Activated T-helper 1 cell treated with Interleukin-2 at 50 U/mL for 16 hours (primary cell): Measurements from ENCODE around the gene CTXN3.

Source experiments
- DNase-seq: peaks from one replicate; pipeline ENCODE4 v3.0.0-alpha.2; 2020; ENCODE audit warnings: low read depth

CTXN3 gene

DNA sequence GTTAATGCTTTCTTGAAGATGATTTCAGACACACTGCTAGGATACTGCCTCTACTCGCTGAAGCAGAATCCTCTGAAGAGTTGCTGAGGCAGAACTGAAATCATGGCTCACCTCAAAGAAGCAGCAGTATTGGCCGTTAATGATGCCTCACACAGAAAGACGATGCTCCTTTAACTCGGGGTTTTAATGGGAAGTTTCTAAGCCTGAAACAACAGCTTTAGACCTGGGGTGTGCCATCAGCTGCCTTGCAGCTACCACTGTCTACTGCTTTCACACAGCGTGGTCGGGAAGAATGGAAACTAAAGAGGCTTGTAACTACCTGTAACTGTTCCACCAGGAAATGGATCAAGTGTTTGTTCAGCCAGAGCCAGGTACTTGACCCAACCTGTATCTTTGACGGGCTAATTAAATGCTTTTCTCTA is at the start of gene CTXN3:
TSS of gene CTXN3 (plus strand) at position 65 of the 422 bp plus-strand sequence. CDS start 8,440 bp downstream, outside the sequence.
- no peak for DNase-seq

DNA sequence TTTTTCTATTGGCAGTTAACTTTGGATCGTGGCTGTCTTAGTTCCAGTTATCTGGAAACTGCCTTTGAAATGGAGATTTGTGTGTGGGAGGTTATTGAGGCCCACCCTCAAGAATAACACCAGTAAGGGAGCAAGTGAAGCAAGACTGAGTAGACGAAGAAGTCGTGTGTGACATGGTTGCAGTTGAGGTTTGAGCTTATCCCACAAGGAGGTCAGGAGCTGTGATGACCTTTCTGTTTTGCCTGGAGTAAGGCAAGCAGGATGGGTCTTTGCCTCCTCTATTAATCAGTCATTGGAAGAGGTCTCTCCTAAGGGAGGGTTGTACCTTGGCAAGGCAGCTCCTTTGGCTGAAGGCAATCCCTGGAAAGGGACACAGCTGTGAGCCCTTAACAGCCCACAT is 49.6 kb upstream of the CTXN3 start:
- no peak for DNase-seq

DNA sequence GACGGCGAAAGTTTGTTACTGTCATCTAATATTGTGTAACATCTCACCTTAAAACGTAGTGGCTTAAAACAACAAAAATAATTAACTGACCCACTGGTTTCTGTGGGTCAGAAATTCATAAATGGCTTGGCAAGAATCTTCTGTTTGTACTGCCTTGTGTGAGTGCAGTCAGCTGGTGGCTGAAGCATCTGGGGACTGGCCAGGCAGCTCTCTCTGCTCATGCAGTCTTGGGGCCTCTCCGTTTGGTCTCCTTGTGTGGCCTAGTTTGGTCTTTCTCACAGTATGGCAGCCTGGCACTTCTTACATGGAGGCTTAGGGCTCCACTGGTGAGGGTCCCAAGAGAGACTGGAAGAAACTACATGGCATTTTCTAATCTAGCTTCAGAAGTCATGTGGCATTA is 49.0 kb upstream of the CTXN3 start:
- DNase-seq = no peak

DNA sequence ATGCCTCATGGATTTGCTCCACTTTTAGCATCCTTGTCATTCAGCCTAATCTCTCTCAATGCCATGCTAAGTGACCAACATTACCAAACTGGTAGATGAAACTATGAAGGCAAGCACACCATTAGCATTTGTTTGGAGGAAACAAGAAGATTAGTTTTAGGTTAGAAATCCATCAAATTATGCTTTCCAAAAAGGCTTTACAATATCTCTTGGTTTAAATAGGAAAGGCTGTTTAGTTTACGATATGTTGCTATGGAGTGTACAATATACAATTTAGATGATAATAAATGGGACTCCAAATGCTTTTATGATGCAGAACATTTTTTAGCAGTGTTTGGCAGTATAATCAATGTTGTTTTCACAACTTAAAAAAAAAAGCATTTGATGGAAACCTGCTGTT is 47.8 kb upstream of the CTXN3 start:
- no peak for DNase-seq

DNA sequence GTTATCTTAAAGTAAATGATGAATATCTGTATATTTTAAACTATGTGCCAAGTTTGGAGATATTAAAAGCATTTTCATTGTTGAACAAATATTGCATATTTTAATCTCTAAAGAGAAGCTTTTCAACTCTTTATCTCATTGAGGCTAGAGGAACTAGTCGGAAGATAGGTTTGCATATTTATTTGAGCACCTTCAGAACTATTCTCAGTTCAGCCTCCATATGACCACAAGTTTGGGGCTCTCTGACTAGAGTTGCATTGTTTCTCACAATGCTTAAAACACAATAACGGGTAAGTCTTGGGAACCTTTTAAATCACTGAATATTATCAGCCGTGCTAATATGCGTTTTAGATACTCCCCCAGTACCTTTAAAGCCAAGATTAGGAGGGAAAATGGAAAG is 47.3 kb upstream of the CTXN3 start:
- DNase-seq = no peak

DNA sequence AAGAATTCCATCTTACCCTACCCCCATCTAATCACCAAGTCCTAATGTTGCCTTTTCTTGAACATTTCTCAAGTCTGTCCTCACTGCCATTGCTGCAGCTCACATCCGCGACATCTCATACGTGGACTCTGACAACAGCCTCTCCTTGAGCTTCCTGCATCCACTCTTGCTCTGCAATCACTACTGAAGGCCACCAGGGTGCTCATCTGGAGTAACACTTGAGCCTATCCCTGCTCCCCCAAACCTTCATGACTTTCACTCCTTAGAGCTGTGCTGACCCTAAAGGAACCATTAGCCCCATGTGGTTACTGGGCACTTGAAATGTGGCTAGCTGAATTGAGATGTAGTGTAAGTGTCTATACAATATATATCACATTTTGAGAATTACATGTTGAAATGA is 46.4 kb upstream of the CTXN3 start:
- no peak for DNase-seq

DNA sequence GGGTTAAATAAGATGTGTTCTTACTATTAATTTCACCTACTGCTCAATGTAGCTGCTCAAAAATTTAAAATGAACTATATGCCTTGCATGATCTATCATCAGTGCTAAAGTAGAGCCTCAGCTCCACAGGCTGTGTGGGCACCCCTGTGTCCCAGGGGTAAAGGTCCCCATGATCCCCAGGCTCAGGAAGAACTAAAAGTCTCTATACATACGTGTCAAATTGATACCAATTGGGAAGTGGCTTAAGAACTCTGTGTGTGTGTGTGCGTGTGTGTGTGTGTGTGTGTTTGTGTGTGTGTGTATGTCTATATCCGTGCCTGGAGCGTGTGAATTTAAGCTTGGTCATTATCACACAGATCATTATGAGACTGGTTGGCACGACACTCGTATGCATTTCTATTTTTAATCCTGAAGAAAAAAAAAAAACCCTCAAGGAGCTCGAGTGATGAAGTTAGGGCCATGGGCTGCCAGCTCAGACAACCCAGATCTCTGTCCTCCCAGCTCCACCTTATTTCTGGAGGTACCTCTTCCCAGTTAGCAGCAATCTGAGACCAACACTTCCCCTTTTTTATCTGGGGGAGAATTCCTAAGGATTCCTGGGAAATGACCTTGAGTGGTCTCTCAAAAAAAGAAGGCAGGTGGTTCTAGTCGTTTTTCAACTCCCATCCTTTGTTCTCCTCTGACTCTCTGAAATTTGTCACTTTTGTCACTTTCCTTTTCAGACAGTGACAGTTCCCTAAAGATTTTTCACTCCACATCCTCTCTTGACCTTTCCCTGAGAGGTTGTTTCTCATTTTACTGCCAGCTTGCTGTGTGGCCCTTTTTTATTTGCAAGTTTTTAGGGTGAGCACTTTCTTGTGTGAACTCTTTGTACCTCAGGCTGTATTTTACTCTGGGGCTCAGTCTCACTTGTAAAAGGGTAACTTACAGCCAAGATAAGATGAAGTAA is 45.7 kb upstream of the CTXN3 start:
- DNase-seq = no peak

DNA sequence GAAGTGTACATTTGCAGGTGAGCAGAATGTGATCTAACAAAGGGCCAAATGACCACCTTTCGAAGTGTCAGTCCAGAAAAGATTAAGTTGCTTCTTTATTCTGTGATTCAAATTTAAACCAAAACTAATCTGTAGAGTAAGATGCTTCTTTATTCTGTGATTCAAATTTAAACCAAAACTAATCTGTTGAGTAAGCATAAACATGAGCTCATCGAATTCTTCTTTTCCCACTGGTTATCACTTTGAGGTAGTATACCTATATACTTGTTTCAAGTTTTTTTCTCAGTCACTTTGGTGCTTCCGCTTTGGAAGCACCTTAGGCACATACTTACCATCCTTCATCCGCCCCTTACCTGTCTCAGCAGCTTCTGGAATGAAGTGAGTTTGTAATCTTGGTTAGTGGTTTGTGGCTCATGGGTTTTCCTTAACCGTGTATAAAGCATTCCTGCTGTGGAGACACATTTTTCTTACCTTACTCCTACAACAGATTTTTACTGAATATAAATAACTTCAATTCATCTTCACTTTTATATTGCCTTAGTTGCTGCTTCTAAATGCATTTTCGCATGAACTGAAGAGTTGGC is 40.7 kb upstream of the CTXN3 start:
- DNase-seq = no peak

DNA sequence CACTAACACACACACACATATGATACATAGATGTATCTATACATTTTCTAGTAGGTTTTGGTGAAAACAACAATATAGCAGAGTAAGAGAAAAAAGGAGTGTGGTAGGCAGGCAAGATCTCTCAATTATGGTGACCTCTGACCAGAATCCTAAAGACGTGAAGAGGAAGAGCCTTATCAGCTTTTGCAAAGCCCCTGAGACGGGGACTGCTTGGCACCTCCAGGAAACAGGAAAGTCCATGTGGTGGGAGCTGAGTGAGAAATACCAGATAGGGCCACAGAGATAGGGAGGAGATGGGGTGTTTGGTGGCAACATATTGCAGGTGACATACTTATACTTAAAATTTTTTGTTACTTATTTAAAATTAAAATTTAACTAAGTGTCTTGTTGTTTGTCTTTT is 39.9 kb upstream of the CTXN3 start:
- DNase-seq = no peak

DNA sequence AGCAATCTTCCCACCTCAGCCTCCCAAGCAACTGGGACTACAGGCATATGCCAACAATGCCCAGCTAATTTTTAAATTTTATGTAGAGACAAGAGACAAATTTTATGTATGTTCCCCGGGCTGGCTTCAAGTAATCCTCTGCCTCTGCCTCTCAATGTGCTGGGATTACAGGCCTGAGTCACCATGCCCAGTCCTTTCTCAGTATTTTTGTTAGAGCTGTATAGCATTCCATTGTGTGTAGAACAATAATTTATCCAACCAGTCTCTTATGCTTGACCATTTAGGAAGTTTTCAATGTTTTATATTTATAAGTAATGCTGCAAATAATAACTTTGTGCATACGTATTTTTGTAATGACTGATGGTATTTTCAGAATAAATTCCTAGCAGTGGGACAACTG is 38.9 kb upstream of the CTXN3 start:
- no peak for DNase-seq

DNA sequence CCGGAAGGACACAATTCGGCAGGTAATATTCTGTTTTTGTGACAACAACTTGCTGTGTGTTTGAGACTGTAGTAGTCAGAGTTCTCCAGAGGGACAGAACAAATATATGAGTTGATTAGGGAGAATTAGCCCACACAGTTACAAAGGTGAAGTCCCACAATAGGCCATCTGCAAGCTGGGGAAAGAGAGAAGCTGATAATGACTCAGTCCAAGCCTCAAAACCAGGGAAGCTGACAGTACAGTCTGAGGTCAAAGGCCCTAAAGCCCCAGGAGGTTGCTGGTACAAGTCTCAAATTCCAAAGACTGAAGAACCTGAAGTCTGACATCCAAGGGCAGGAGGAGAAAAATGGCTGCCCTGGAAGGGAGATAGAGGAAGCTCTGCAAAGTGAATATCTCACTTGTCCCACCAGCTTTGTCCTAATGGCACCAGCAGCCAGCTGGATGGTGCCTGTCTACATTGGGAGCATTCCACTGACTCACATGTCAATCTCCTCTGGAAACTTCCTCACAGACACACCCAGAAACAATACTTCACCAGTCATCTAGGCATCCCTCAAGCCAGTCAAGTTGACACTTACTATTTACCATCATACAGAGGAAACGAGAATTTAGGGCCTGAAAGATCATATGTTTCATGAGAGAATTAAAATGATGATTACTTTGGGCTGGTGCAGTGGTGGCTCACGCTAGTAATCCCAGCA is 36.3 kb upstream of the CTXN3 start:
- DNase-seq = no peak

DNA sequence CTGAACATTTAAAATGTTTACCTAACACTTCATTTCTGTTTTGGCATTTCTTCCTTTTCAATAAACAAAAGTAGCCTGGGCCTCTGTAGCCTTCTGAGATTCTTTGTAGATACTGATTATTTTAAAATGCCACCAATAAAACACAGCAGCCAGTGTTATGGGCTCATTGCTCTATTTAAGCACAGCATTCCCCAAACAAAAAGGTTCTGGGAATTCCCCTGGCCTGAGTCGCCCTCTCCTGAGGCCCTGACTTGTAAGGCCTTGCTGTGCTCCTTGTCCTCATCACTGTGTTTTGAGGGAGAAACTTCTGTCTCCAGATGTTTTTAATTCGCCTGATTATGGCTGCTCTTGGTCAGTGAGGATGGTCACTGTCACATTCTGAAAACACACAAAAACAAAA is 33.0 kb upstream of the CTXN3 start:
- no peak for DNase-seq

DNA sequence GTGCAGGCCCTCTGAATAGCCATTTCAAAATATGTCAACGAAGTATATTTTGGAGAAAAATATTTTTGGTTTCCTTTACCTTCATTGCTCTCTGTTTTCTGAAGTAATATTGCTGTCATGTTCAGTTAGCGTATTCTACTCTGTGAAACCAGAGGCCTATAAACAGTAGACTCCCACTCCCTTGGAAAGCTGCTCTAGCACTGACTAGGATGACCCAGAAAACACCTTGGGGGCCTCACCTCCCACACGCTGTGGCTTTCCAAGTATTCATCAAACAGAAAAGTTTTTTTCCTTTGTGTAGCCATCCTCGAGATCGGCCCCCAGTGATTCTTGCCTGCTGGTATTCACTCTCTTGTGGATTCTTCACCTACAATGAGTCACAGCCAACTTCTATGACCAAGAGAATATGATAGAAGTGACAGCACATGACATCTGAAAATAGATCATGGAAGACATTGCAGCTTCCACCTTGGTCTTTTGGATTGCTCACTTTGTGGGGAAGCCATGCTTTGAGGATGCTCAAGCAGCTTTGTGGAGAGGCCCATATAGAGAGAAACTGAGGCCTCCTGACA is 28.9 kb upstream of the CTXN3 start:
- DNase-seq = no peak

DNA sequence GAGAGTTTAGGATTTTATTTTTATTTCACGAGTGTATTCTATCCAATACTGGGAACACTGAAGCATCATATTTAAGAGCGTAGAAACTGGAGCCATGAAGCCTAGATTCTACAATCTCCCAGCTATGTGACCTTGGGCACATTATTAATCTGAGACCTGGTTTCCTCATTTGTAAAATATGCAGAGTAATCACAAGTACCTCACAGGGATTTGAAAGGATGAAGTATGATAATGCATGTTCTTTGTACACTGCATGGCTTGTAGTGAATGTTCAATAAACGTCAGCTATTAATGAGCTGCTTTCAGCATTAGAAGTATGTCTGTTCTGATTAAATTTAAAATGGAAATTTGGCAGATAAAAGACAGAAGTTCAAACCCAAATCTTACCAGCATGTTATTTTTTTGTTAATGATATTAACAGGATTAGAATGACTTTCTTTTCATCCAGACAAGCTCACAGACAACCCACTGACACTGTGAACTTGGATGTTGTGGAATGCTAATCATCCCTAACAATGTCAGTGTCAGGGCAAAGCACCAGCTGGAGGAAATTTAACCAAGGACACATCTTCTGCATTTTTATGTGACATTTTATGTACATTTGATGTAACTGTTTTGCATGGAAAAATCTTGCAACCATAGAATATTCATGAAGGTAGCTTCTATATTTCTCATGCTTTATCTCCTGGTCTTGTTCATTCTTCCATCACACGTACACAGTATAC is 27.1 kb upstream of the CTXN3 start:
- no peak for DNase-seq

DNA sequence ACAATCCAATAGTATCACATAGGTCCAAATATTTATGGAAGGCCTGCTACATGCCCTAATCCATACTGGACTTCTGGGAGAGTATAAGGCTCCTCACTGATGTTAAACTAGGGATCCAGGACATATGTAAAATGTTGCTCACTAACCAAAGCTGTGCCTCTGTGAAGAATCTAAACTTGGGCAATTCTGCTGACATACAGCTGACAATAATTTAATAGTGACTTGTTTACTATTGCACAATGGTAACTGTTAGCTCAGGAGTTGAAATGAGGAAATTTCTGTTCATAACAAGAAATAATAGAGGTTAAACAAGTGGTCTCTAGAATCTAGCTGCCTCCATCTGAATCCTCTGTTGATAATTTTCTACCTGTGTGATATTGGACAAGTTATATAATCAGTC is 14.9 kb upstream of the CTXN3 start:
- no peak for DNase-seq

DNA sequence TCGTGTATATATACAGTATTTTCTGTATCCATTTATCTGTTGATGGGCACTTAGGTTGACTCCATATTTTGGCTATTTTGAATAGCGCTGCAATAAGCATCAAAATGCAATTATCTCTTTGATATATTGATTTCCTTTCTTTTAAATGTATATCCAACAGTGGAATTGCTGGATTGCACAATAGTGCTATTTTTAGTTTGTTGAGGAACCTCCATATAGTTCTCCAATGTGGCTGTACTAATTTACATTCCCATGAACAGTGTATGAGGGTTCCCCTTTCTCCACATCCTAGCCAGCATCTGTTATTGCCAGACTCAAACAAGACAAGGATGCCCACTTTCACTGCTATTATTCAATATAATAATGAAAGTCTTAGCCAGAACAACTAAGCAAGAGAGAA is 9.1 kb upstream of the CTXN3 start:
- no peak for DNase-seq

DNA sequence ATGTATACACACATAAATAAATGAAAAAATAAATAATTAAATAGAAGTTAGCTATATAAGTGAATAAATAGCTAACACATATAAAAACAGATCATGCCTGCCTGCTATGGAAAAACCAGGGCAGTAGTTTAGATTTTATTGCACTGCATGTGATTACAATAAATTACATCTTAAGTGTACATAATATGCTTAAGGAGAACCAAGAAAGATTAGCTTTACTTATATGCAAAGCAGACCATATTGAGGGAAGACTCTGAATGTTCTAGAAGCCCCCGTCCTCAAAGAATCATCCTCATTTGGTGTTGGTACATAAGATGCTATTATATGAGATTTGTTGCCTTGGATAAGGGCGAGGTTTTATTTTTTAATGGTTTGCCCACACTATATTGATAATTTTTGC is 5.9 kb upstream of the CTXN3 start:
- DNase-seq = no peak

DNA sequence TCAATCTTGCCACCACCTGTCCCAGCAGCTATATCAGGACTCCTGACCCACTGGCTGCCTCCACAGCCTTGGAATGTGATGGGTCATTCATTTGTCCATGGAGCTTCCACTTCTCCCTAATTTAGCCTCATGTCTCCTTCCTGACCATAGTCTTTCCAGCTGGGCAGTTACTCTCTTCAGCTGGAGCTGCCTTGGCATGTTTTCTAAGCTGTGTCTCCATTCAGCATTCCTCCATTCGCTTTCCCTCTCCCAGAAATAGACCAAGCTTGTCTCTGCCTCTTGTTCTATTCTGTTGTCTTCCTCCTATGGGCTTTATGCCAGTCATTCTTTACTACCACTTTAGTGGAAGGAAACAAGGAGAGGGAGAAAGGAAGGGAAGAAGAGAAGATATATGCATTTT is 5.3 kb upstream of the CTXN3 start:
- DNase-seq = no peak

DNA sequence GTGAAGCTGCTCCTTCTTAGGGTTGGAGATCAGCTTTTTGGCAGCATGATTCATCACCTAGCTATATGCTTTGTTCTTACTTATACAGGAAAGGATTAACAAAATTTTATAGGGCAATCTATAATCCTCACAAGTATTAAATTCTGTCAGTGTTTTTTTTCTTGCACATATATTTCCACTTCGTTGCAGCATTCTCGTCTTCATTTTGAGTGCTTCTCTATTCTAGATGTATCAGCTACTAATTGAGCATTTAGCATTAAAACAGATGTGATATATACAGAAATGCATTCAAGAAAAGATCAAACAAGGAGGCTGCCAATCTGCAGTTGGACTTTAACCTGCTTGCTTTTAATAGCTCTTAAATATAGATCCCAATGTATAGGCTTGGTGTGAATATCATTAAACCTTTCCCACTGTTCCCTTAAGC is 3.6 kb upstream of the CTXN3 start:
- no peak for DNase-seq

DNA sequence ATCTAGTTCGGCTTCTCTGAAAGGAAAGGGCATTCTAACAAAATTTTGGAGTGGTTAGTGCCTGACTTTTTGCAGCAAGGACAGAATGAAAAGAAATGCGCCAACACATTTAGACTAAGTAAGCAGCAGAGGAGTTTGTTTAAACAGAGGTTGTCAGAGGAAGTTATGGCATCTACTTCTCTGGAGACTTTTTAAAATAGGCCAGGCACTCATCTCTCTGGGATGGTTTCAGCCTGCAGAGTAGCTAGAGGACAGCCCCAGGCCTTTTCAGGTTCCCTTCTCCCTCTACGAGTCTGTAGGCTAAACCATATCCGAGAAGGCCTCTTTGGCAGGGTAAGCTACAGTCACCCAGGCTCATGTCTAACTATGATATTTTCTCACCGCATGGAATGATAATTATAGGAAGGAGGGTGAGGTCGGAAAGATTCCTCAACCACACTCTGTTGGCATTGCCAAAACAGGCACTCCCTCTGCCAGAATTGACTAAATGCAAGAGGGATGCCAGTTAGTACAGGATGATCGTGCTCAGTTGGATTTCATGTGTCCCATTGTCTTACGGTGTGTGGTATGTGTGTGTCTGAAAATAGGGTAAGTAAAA is 1.4 kb upstream of the CTXN3 start:
- no peak for DNase-seq

DNA sequence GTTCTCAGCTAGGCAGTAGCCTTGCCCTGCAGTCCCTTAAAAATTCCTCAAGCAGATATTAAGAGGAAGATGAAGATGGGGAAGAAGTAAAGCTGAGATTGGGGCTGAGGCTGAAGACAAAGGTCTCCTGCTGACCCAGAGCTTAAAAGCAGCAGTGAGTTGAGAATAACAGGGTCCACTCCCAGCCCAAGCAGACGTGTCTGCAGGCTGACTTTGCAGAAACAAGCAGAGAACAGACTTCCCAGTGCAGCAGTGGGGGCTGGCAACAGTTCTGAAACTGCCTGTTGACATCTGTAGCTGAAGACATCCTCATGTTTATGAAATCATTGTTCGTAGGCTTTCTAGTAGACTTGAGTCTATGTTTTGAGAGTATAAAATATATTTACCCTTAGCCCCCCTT is 1.1 kb downstream of the CTXN3 start:
- DNase-seq = no peak

DNA sequence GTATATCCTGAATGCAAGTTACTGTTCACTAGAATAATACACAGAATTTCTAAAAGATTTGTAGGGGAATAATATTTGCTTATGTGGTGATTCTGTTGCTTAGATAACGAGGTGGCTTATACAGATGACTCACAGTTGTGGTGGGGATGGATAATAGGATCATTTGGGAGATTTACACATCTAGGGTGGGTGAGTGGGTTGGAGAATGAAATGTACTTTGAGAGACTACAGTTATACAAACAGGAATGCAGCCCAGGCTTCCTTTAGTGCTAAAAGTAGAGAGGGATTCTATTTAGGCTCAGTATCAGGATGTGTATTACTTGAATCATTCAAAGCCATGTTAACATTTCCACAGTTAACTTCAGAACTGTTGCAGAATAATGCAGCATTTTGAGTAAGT is 1.8 kb downstream of the CTXN3 start:
- no peak for DNase-seq
